Trophoblast cell (in vitro differentiated cells and primary cell): ENCODE results near the gene MIEN1.

ENCODE experiments used
- DNase-seq, 2 donors: peaks; one replicate each; pipeline ENCODE4 v3.0.0-alpha.2; 2016
- H2AFZ ChIP-seq: 2 replicates; pipeline ENCODE4 v1.6.1; 2013; ENCODE audit warnings: low read length, moderate library complexity, mild to moderate bottlenecking; ENCODE audit not compliant: insufficient read depth, poor library complexity
- H2AK5ac ChIP-seq: 2 replicates; pipeline ENCODE4 v1.6.1; 2013; ENCODE audit warnings: mild to moderate bottlenecking, low read length
- H2BK120ac ChIP-seq: 2 replicates; pipeline ENCODE4 v1.6.1; 2013; ENCODE audit warnings: low read length, mild to moderate bottlenecking, moderate library complexity; ENCODE audit not compliant: insufficient read depth, poor library complexity
- H2BK12ac ChIP-seq: 2 replicates; pipeline ENCODE4 v1.6.1; 2013; ENCODE audit warnings: mild to moderate bottlenecking, low read length, moderate library complexity
- H2BK5ac ChIP-seq: 2 replicates; pipeline ENCODE4 v1.6.1; 2013; ENCODE audit warnings: low read length, low read depth, moderate library complexity, mild to moderate bottlenecking; ENCODE audit not compliant: poor library complexity
- H3K14ac ChIP-seq: 2 replicates; pipeline ENCODE4 v1.6.1; 2013; ENCODE audit warnings: mild to moderate bottlenecking, low read length
- H3K18ac ChIP-seq: 2 replicates; pipeline ENCODE4 v1.6.1; 2013; ENCODE audit warnings: mild to moderate bottlenecking, low read length
- H3K23ac ChIP-seq: 2 replicates; pipeline ENCODE4 v1.6.1; 2013; ENCODE audit warnings: low read length
- H3K27ac ChIP-seq: 2 replicates; pipeline ENCODE4 v1.5.1; 2013; ENCODE audit warnings: low read depth, mild to moderate bottlenecking, inconsistent platforms, low read length, moderate library complexity
- H3K27me3 ChIP-seq: 2 replicates; pipeline ENCODE4 v1.6.1; 2013; ENCODE audit warnings: inconsistent platforms, mild to moderate bottlenecking, low read length, moderate library complexity; ENCODE audit not compliant: insufficient read depth
- H3K36me3 ChIP-seq, 2 experiments: 1 replicate in 1 of 2; 2 replicates in 1 of 2; pipeline ENCODE4 v1.6.1; 2013; ENCODE audit warnings: low read length in 2 of 2, mild to moderate bottlenecking in 2 of 2, moderate library complexity in 1 of 2; ENCODE audit not compliant: insufficient read depth in 2 of 2, control insufficient read depth in 1 of 2
- H3K4ac ChIP-seq: 2 replicates; pipeline ENCODE4 v1.6.1; 2013; ENCODE audit warnings: low read depth, mild to moderate bottlenecking, low read length, moderate library complexity
- H3K4me1 ChIP-seq, 2 experiments: 1 replicate in 1 of 2; 2 replicates in 1 of 2; pipeline ENCODE4 v1.6.1; 2013; ENCODE audit warnings: low read length in 2 of 2, mild to moderate bottlenecking in 2 of 2, moderate library complexity in 1 of 2; ENCODE audit not compliant: insufficient read depth in 2 of 2, control insufficient read depth in 1 of 2
- H3K4me2 ChIP-seq: 2 replicates; pipeline ENCODE4 v1.6.1; 2013; ENCODE audit warnings: inconsistent platforms, mild to moderate bottlenecking, low read length, moderate library complexity
- H3K4me3 ChIP-seq: 2 replicates; pipeline ENCODE4 v1.5.1; 2013; ENCODE audit warnings: mild to moderate bottlenecking, low read depth, low read length, inconsistent platforms
- H3K79me1 ChIP-seq: one replicate; pipeline ENCODE4 v1.6.1; 2013; ENCODE audit warnings: low read length
- H3K79me2 ChIP-seq: 2 replicates; pipeline ENCODE4 v1.6.1; 2013; ENCODE audit warnings: low read length, mild to moderate bottlenecking; ENCODE audit not compliant: control insufficient read depth, insufficient read depth, poor library complexity
- H3K9ac ChIP-seq: 2 replicates; pipeline ENCODE4 v1.6.1; 2013; ENCODE audit warnings: mild to moderate bottlenecking, low read length
- H3K9me3 ChIP-seq: 2 replicates; pipeline ENCODE4 v1.6.1; 2013; ENCODE audit warnings: low read depth, mild to moderate bottlenecking, control low read depth, inconsistent platforms, low read length; ENCODE audit not compliant: insufficient read depth
- H4K12ac ChIP-seq: 2 replicates; pipeline ENCODE4 v1.6.1; 2013; ENCODE audit warnings: low read depth, mild to moderate bottlenecking, low read length, moderate library complexity
- H4K8ac ChIP-seq: 2 replicates; pipeline ENCODE4 v1.6.1; 2013; ENCODE audit warnings: low read depth, mild to moderate bottlenecking, low read length, moderate library complexity
- H4K91ac ChIP-seq: one replicate; pipeline ENCODE4 v1.6.1; 2013; ENCODE audit warnings: low read depth, mild to moderate bottlenecking, low read length, moderate library complexity
- WGBS: extraction: QIAGEN DNeasy Blood & Tissue Kit; methylation state at CpG from one replicate; pipeline ENCODE4 v1.1.7; 2013; ENCODE audit warnings: missing lambda C conversion rate; ENCODE audit not compliant: insufficient read length, insufficient coverage; ENCODE audit errors: extremely low coverage; 5-methylcytosine and 5-hydroxymethylcytosine counted together

Gene MIEN1

GRCh38 chr17:39746145-39746461 lies 15.8 kb upstream of the MIEN1 start:
- no CpG with 5 or more reads among the region's 7 CpGs for WGBS

GRCh38 chr17:39745335-39746144 lies 15.2 kb upstream of the MIEN1 start:
- Histone ChIP-seq H3K79me2 (no peaks in the 10 kb centered on the region), H2BK120ac (no peak overlapping the region), H2BK12ac (no peak overlapping the region), H3K4me3 (no peak overlapping the region), H3K4me1 (peaks cover 3 to 7% of the 10 kb centered on the region in 2 experiments), H3K23ac (no peak overlapping the region), H4K8ac (no peak overlapping the region), H2AFZ (no peak overlapping the region), H3K9me3 (no peaks in the 10 kb centered on the region), H2BK5ac (no peak overlapping the region), H4K91ac (no peak overlapping the region), H3K27ac (no peak overlapping the region), H3K18ac (no peak overlapping the region), H3K4ac (no peak overlapping the region), H3K4me2 (no peak overlapping the region), H3K27me3 (no peaks in the 10 kb centered on the region), H3K14ac (no peak overlapping the region), H3K79me1 (peaks cover 2% of the 10 kb centered on the region), H3K9ac (no peak overlapping the region), H2AK5ac (no peak overlapping the region), H4K12ac (no peak overlapping the region), H3K36me3 (peaks cover 32 to 34% of the 10 kb centered on the region in 2 experiments)
- no CpG with 5 or more reads among the region's 23 CpGs for WGBS
- no peak for DNase-seq

More at GRCh38 chr17:39746145-39746461, 15.8 kb upstream of the MIEN1 start:
- Histone ChIP-seq H3K27ac (no peak overlapping the region), H2AFZ (no peak overlapping the region), H2BK120ac (no peak overlapping the region), H3K36me3 (peaks cover 32 to 34% of the 10 kb centered on the region in 2 experiments), H2BK12ac (no peak overlapping the region), H3K14ac (no peak overlapping the region), H3K4me3 (no peak overlapping the region), H3K9ac (no peak overlapping the region), H3K4ac (no peak overlapping the region), H3K79me1 (peaks cover 2% of the 10 kb centered on the region), H3K4me1 (peaks cover 3 to 7% of the 10 kb centered on the region in 2 experiments), H3K79me2 (no peaks in the 10 kb centered on the region), H3K4me2 (no peak overlapping the region), H3K9me3 (no peaks in the 10 kb centered on the region), H3K27me3 (no peaks in the 10 kb centered on the region), H4K12ac (no peak overlapping the region), H3K18ac (no peak overlapping the region), H2AK5ac (no peak overlapping the region), H2BK5ac (no peak overlapping the region), H4K8ac (no peak overlapping the region), H4K91ac (no peak overlapping the region), H3K23ac (no peak overlapping the region)
- no peak for DNase-seq

- Histone ChIP-seq H3K27ac (no peak overlapping the region), H3K9me3 (no peaks in the 10 kb centered on the region), H2BK120ac (no peak overlapping the region), H2BK5ac (no peak overlapping the region), H2AFZ (no peak overlapping the region), H3K9ac (no peak overlapping the region), H3K18ac (no peak overlapping the region), H2AK5ac (no peak overlapping the region), H4K12ac (no peak overlapping the region), H2BK12ac (no peak overlapping the region), H3K4me1 (peaks cover 7% of the 10 kb centered on the region in 2 experiments), H4K91ac (no peak overlapping the region), H3K27me3 (no peaks in the 10 kb centered on the region), H3K14ac (no peak overlapping the region), H3K4me3 (no peak overlapping the region), H3K79me2 (peaks cover 6% of the 10 kb centered on the region), H3K36me3 (peaks cover 32 to 34% of the 10 kb centered on the region in 2 experiments), H3K4ac (no peak overlapping the region), H3K23ac (no peak overlapping the region), H3K79me1 (peaks cover 9% of the 10 kb centered on the region), H3K4me2 (no peak overlapping the region), H4K8ac (no peak overlapping the region)
- no CpG with 5 or more reads among the region's 8 CpGs for WGBS
- DNase-seq = no peak
Measured at GRCh38 chr17:39744836-39745215, 14.5 kb upstream of the MIEN1 start.

- no peak overlapping the region for H4K12ac ChIP-seq
- no peak overlapping the region for H2BK12ac ChIP-seq
- H2BK120ac ChIP-seq = no peak overlapping the region
- H3K23ac ChIP-seq = no peak overlapping the region
- H3K27me3 ChIP-seq = no peaks in the 10 kb centered on the region
- peaks cover 32 to 34% of the 10 kb centered on the region in 2 experiments for H3K36me3 ChIP-seq
- H3K9ac ChIP-seq = no peak overlapping the region
- no peaks in the 10 kb centered on the region for H3K9me3 ChIP-seq
- no peak overlapping the region for H3K27ac ChIP-seq
- peaks cover 12 to 13% of the 10 kb centered on the region in 2 experiments for H3K4me1 ChIP-seq
- H3K4ac ChIP-seq = no peak overlapping the region
- H2BK5ac ChIP-seq = no peak overlapping the region
- H2AK5ac ChIP-seq = no peak overlapping the region
- no CpG with 5 or more reads among the region's 16 CpGs for WGBS
- DNase-seq = no peak
- peaks cover 8% of the 10 kb centered on the region for H3K79me2 ChIP-seq
- H2AFZ ChIP-seq = no peak overlapping the region
- H4K91ac ChIP-seq = no peak overlapping the region
- H3K14ac ChIP-seq = no peak overlapping the region
- H3K4me3 ChIP-seq = no peak overlapping the region
- H3K18ac ChIP-seq = no peak overlapping the region
- peaks cover 12% of the 10 kb centered on the region for H3K79me1 ChIP-seq
- H4K8ac ChIP-seq = no peak overlapping the region
- no peak overlapping the region for H3K4me2 ChIP-seq
Measured at GRCh38 chr17:39744075-39744835, 13.9 kb upstream of the MIEN1 start.
